G401 (cell line): ENCODE measurements around the gene SYN1. TPM values are rescaled to one million over a fixed set of nuclear protein-coding genes. Genes with fewer than 3 reads are reported as not detected.
"Not testable (repeated sequence)": the region's sequence is repeated elsewhere in the genome, so short reads cannot be mapped to it uniquely, and the experiment has no call there.

Experiments used
- DNase-seq: peaks from one replicate; pipeline ENCODE4 v3.0.0-alpha.2; 2015; ENCODE audit warnings: low spot score
- in situ Hi-C: cut with HindIII; loops from 2 replicates; pipeline ENCODE4 v1.10.0; 2016; ENCODE audit warnings: low sequenced_read_pairs, mixed read lengths
- total RNA-seq: library from RNA; depleted of rRNA; stranded (reverse); fragments of >200 nt; shearing (Covaris generic); gene quantifications from 2 replicates; pipeline ENCODE4 v1.2.3, GENCODE V29; 2014

SYN1 gene
- total RNA-seq, 1 experiment from 2014 or later, result 0.61 TPM

DNA sequence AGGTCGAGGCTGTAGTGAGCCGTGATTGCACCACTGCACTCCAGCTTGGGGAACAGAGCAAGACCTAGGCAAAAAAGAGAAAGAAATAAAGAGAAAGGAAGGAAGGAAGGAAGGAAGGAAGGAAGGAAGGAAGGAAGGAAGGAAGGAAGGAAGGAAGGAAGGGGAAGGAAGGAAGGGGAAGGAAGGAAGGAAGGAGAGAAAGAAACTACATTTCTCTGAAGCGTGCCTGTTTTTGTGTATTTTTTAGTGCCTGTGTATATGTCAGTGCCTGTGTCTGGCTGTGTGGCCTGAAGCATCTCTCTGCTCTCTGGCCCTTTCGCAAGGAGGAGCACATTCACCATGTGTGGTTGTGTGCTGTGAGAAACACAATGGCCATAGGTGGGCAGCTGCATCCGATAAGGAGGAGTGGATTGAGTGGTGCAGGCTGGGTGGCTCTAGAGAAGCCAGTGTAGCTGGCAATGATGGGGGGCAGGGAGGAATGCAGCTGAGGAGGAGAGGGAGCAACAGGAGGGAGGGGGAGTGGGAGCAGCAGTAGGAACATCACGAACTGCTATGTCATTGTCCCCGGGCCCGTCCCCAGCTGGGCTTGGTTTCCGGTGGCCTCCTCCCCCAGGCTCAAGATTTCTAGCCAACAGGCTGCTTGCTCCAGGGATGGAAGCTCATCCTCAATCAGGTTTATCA is 11.4 kb downstream of the SYN1 start:
- DNase-seq, result no peak
- in situ Hi-C loops, result no loop called here

DNA sequence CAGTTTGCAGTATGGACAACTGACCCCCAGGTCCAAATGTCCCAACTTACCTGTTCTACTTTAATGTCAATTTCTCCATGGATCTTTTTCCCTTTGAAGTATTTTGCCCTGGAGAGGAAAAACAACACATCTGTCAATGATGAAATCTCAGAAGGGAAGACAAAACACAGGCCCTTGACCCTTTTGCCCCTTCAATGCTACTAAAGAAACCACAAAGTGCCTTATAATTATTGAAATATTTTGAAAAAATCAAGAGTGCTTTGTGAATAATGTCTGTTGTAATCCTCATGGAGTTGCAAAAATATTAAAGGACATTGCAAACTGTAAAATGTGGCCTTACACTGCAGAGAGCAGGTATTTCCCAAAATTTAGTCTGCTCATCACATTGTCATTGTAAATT is 12.6 kb downstream of the SYN1 start:
- DNase-seq, result no peak
- in situ Hi-C loops, result no loop called here

DNA sequence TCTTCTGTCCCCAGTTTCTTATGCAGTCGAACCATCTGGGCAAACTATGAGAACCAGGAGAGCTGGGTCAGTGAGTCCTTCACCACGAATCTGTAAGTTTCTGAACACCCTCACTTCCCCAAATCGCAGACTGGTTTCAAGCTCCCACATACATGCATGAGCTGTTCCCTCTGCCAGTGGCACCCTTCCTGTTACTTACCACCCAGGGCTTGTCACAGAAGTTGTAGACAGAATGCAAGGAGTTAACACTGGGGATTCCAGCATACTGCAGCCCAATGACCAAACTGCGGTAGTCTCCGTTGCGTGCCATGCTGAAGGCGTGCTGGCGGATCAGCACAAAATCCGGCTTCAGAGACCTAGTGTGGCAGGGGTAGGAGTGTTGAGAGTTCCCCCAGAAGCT is 14.6 kb downstream of the SYN1 start:
- in situ Hi-C loops, result no loop called here
- DNase-seq, result no peak

DNA sequence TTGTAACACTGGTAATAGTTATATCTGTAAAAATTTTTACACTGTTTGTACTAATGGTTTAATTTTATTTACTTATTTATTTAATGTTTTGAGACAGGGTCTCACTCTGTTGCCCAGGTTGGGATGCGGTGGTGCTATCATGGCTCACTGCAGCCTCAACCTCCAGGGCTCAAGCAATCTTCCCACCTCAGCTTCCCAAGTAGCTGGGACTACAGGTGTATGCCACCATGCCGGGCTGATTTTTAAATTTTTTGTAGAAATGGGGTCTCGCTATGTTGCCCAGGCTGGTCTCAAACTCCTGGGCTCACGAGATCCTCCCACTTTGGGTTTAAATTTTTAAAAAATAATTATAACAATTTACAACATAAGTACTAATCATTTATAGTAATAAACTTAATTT is 16.5 kb downstream of the SYN1 start:
- in situ Hi-C loops, DNase-seq: not testable (repeated sequence)

DNA sequence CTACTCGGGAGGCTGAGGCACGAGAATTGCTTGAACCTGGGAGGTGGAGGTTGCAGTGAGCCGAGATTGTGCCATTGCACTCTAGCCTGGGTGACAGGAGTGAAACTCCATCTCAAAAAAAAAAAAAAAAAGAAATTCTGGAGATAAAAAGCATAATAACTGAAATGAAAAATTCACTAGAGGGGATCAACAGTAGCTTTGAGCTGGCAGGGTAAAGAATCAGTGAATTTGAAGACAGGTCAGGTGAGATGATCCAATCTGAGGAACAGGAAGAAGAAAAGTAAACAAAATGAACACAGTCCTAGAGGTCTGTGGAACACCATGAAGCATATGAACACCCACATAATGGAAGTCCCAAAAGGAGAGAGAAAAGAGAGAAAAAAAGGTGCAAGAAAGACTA is 22.4 kb downstream of the SYN1 start:
- no peak for DNase-seq
- in situ Hi-C loops, result no loop called here

DNA sequence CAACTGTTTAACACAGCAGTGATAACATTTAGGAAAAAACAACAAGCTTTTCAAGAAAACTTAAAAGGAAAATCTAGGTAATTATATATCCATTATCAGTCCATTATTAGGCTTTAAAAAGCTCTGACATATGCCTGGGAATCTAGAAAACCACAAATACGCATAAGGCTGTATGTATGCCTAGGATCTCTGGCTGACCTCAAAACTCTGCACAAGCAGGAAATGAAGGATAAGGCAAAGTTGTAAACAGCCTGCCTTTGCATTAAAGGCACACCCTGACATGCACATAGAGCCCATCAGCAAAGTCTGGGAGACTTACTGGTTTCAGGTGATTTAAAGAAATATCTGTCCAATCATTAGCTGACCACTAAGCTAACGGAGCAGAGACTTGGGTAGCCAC is 23.4 kb downstream of the SYN1 start:
- no peak for DNase-seq
- in situ Hi-C loops, result no loop called here

DNA sequence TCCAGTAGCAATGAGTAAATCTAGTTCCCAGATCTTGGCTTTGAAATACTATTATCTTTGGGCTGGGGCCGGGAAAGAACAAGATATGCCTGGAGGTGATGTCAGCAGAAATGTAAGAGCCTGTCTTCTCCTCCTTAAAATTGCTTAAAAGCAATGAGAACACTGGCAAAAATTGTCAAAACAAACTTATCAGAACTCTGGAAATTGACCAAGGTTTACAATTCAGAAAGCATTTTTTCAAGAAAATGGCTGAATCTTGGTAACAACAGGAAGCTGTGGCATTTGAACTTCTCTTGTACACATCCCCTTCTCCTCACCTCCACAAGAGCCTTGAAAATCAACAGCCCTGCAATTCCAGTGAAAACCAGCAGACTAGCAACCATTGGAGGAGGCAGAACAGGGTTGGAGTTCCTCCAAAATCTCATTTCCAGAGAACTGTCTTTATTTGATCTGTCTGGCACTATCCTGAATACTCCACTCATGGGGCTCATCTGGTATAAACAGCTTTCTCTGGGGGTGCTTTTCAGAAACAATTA is 23.9 kb downstream of the SYN1 start:
- in situ Hi-C loops, result no loop called here
- no peak for DNase-seq

DNA sequence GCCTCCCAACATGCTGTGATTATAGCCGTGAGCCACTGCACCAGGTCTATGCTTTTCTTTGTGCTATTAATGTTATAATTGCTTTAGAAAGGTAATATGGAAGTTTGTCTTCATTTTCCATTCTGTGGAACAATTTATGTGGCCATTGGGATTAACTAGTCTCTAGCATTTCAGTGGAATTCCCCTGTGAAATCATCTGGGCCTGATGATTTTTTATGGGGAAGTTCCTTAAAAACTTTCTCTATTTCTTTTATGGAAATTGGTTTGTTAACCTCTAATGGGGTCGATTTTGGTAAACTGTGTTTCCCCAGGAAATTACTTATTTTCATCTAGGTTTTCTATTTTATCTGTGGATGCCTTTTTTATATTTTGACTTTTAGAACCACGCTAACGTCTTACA is 26.1 kb downstream of the SYN1 start:
- DNase-seq, result no peak
- in situ Hi-C loops, result no loop called here

DNA sequence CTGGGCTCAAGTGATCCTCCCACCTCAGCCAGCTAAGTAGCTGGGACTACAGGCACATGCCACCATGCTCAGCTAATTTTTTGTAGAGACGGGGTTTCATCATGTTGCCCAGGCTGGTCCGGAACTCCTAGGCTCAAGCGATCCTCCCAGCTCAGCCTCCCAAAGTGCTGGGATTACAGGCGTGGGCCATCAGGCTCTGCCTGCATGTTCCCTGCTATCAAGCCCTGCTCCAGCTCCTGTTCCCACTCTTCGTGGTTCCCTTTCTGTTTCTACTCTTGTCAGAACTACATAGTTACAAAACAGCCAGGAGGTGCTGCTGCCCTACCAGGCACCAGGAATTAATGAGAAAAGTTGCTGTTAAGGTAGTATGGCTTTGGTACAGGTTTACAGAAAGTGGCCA is 28.7 kb downstream of the SYN1 start:
- in situ Hi-C loops, result no loop called here
- no peak for DNase-seq

DNA sequence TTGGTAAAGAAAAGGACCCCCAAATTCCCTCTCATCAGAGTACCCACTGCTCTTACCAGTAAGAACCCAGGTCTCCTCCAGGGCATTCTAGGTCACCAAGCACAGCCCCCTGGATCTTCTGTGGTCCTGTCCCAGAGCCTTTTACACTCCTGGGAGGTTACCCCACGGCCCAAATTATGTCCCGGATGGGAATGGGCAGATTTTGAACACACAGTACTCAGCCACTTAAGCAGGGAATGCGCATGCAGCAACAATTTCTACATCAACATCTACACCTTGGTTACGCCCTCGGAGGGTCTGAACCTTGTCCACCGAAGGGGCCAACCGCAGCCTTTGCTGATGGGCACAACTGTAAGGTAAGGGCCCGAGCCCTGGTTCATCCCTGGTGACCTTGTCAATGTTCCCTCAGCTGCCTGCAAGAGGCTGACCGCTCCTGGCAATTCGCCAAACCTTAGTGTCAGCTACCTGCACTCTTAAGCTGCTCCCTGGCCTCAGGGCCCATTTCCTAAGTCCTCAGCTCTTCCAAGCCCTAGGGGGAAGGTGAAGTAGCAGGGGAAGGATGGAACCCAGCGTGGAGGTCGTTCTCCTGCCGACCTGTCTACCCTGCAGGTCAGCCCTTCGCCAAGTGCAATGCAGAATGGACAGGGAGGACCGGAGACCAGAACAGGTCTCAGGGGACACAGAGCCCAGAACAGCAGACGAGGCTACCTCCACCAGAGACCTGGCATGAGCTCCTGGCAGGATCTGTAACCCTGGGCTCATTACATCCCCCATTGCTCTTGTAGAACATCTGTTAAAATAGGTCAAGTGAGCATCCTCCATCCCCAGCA is 31.5 kb downstream of the SYN1 start:
- DNase-seq, result peak; percentile 25
- in situ Hi-C loops, result no loop called here

DNA sequence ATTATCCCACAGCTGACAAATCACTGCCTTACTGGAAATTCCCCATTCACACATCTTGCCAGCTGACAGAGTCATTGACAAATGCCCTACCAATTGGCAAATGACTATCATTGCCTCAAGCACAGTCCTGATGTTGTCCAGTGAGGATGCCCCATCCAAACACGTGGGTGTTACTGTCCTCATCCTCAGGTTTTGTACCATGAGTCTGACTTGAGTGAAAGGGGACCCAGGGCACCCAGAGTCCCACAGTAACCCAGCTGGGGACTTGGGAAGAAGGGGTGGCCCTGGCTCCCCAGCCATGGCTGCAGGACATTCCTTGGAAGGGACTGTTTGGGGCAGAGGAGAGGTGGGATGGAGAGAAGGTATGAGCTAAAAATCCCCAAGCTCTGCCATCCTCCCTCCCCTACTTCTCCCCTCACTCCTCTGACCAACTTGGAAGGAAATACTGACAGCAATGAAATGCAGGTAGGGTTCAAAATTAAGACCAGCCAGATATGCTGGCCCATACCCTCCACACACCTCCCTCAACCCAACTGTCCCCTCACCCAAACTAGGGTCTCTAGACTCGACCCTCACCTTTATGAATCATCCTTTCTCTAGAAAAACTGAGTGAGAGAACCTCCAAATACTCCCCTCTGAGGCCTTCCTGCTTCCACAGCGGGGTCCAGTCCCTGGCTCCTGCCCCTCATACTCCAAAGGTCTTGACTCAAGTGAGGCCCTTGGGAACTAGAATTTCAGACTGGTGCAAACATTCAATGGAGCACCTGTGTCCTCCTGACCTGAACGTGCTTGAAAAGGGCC is 32.4 kb downstream of the SYN1 start:
- no peak for DNase-seq
- in situ Hi-C loops, result no loop called here

DNA sequence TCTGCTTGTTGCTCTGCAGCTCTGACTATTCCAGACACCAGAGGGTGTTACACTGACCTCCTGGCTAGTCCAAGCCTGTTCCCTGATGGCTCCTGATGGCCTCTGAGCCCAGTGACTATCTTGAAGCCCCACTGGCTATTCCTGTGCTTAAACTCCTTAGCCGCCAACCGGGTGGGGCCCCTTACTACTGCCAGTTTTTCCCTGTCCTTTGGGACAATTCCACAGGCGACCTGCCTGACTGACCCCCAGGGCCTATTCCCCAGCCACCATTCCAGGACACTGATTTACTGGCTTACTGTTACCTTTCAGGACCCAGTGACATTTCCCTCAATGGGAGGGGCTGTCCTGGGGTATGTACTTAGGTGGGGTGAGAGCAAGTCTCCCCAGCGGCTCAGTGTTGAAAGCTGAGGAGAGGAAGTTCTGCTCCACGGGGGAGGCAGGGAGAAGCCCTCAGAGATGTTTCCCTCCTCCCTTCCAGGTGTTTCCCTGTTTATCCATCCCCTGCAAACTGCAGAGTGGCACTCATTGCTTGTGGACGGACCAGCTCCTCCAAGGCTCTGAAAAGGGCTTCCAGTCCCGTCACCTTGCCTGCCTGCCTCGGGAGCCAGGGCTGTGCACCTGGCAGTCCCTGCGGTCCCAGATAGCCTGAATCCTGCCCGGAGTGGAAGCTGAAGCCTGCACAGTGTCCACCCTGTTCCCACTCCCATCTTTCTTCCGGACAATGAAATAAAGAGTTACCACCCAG is 33.4 kb downstream of the SYN1 start:
- DNase-seq, result no peak
- in situ Hi-C loops, result no loop called here

DNA sequence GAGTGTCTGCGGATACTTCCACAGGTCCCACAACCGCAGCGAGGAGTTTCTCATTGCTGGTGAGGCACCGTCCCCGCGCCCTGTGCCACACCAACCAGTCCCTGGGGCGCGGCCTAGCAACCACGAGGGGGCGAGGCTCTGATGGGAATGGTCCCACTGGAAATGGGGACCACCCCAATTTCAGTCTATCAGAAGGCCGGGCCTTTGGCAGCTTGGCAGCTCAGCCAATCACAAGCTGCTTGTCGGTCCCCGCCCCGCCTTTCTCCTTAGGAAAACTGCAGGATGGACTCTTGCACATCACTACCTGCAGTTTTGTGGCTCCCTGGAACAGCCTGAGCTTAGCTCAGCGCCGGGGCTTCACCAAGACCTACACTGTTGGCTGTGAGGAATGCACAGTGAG is 34.4 kb downstream of the SYN1 start:
- in situ Hi-C loops, result no loop called here
- no peak for DNase-seq

DNA sequence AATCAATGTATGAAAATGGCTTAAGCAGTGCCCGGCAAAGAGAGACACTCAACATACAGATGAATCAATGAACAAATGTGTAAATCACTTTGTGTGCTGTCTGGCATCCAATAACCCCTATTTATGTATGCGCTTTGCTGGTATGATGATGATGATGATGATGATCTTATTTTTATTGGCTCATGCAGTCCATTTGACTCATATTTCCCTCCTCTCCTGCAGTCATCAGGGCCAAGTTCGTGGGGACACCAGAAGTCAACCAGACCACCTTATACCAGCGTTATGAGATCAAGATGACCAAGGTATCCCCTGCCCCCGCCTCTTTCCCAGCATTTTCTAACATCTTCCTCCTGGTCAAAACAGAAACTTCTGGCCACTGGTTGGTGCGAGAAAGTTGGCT is 34.9 kb downstream of the SYN1 start:
- in situ Hi-C loops, result no loop called here

DNA sequence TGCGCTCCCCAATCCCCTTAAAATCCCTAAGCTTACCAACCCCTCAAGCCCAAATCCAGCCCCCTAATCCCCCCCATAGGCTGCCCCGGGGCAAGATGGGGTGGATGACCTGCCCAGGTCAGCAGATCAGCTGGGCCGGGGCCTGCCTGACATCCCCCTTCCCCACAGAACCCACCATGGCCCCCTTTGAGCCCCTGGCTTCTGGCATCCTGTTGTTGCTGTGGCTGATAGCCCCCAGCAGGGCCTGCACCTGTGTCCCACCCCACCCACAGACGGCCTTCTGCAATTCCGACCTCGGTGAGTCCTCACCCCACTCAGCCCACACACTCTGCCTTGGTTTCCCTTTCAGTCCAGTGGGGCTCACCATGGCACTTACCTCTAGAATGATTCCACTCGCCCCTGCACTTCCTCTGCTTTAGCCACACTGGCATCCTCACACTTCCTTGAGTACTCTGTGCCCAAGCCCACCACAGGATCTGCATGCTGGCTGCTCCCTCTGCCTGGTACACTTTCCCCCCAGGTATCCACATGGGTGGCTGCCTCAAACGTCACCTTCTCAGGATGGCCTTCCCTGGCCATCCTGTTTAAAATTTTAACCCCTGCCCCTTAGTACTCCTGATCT is 36.3 kb downstream of the SYN1 start:
- DNase-seq, result no peak
- in situ Hi-C loops, result no loop called here

More for the DNA sequence above, 34.9 kb downstream of the SYN1 start:
- DNase-seq, result no peak

DNA sequence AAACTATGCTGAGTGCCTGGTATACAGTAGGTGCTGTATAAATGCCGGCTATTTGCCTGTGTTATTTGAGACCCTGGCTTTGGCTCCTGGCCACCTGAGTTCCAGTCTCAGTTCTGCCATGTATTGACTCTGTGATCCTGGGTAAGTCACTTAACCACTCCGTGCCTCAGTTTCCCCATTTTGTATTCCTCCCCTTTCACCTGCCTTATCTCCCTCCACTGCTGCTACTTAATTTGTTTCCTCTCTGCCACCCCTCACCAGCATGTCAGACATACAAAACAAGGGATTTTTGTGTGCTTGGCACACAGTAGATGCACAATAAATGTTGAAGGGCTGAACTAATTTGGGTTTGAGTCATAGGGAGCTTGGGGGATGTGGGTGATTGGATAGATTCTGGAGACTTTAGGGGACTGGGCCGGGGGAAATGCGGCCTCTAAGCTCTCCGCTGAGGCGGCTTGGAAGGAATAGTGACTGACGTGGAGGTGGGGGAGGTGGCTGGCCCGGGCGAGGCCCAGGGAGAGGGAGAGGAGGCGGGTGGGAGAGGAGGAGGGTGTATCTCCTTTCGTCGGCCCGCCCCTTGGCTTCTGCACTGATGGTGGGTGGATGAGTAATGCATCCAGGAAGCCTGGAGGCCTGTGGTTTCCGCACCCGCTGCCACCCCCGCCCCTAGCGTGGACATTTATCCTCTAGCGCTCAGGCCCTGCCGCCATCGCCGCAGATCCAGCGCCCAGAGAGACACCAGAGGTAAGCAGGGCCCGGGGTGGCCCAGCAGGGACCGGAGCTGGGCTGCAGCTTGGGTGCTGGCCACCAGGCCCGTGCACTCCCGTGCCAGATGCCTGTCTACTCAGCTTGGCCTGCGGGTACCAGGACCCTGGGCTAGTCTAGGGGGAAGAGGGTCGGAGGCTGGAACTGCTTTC is 37.7 kb downstream of the SYN1 start, which contains the start of gene TIMP1:
Gene TIMP1, plus strand, starts transcription at position 706 of the 917 bp plus-strand sequence. CDS start 980 bp downstream, outside the sequence.
- in situ Hi-C loops, result no loop called here
- DNase-seq, result peak; percentile 68

DNA sequence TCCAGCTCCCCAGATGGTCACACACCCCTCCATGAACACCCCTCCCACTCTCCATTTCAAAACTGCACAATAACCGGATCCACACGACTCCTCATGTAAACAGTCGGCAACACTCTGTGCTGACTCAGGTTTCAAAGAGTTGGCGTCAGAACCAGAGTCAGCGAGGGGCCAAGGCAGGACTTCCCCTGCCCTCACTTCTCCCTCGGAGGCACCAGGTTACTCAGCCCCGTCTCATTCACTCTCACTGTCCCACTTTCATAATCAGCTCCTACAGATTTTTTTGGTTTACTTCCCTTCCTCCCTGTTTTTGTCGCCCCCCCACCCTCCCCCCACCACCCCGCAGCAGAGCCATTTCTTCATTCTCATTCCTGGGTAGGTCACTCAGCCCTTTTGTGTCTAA is 40.1 kb downstream of the SYN1 start:
- no peak for DNase-seq
- in situ Hi-C loops, result no loop called here

DNA sequence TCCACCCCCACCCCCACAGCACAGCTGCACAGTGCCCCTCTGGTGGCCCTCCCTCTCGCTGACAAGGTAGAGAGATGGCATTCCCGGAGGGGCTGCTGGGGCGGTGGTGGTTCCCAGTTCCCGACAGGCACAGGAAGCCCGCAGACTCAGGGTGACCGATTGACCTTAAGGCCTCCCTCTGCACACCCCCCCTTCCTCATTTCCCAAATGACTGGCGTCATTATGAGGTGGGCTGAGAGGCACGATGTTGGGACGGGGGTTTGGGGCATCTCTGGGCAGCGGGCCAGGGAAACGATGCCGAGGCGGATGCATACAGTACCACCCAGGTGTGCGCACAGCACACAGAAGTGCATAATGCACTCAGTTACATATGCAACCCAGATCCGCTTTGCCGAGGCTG is 41.0 kb downstream of the SYN1 start:
- DNase-seq, result no peak
- in situ Hi-C loops, result no loop called here
